Measurements from ENCODE around the gene ZNF598. TPM values are rescaled to one million over a fixed set of nuclear protein-coding genes. Genes with fewer than 3 reads are reported as not detected.

ZNF598 gene
- total RNA-seq, 1 experiment from 2014 or later, result 70.9 TPM

- H3K14ac ChIP-seq (ENCODE audit: insufficient read depth, low read length), result no peak overlapping the region
- H3K4me1 Mint-ChIP-seq, result peaks cover 14 to 16% of the 10 kb centered on the region in 2 experiments
- H4K8ac ChIP-seq (replicated peaks; ENCODE audit: insufficient read length, low read depth, low read length), result no peak overlapping the region
- no peak overlapping the region for H2BK15ac ChIP-seq (ENCODE audit: low read depth, low read length)
- peaks cover 16% of the 10 kb centered on the region for H3K23me2 ChIP-seq (ENCODE audit: insufficient read length, low read depth, low read length, poor library complexity, severe bottlenecking)
- no peak overlapping the region for H2BK20ac ChIP-seq (ENCODE audit: low read depth, low read length, poor library complexity, severe bottlenecking)
- WGBS (ENCODE audit: extremely low coverage, insufficient read length, low lambda C conversion rate), result no CpG with 5 or more reads among the region's 14 CpGs
- peak overlapping the region in 1 of 3 experiments; percentile 7; a peak in 2 of 7 replicates for H3K27ac Mint-ChIP-seq
- no peaks in the 10 kb centered on the region; the same call in 1 of the 2 replicates for H3K4me1 ChIP-seq (ENCODE audit: insufficient read depth, low read length)
- no peaks in the 10 kb centered on the region for H3K9me3 ChIP-seq (ENCODE audit: control insufficient read depth, low read depth, low read length)
- peak overlapping the region; percentile 35 for H3K4me2 ChIP-seq (ENCODE audit: insufficient read depth, insufficient read length, low read length)
- H2BK5ac ChIP-seq (ENCODE audit: insufficient read length, low read length), result no peak overlapping the region
- H2AFZ ChIP-seq (ENCODE audit: low read length), result no peak overlapping the region
- no peak overlapping the region for H4K5ac ChIP-seq (ENCODE audit: insufficient read length, low read depth, low read length)
- peaks cover 0 to 2% (median 0%) of the 10 kb centered on the region in 3 experiments; a peak in 1 of 7 replicates for H3K36me3 Mint-ChIP-seq (ENCODE audit: insufficient read depth in 1 of 3, low read depth in 3 of 3)
- peak; percentile 91 for DNase-seq
- H3T11ph ChIP-seq (ENCODE audit: low read length), result no peak overlapping the region
- no peak overlapping the region for H3K9ac ChIP-seq (ENCODE audit: extremely low read depth, insufficient read length, low read length)
- H2BK12ac ChIP-seq (ENCODE audit: insufficient read length, low read depth, low read length), result no peak overlapping the region
- no peak overlapping the region for H4K91ac ChIP-seq (ENCODE audit: insufficient read length, low read depth, low read length)
- no peaks in the 10 kb centered on the region for H3K79me2 ChIP-seq (ENCODE audit: insufficient read depth, low read length)
- no peak overlapping the region for H3K18ac ChIP-seq (ENCODE audit: insufficient read length, low read depth, low read length)
- no peak overlapping the region for H3K23ac ChIP-seq (ENCODE audit: insufficient read length, low read depth, low read length)
- H2BK120ac ChIP-seq (ENCODE audit: low read depth, low read length, poor library complexity, severe bottlenecking), result no peak overlapping the region
- H3K4ac ChIP-seq (ENCODE audit: low read depth, low read length), result no peak overlapping the region
- H3K56ac ChIP-seq (ENCODE audit: insufficient read length, low read depth, low read length), result no peak overlapping the region
- H2AK5ac ChIP-seq (ENCODE audit: insufficient read length, low read length), result no peak overlapping the region
- H3K79me1 ChIP-seq (ENCODE audit: insufficient read depth, low read depth, low read length, poor library complexity, severe bottlenecking), result no peaks in the 10 kb centered on the region
- no peak overlapping the region for H3K27ac ChIP-seq (ENCODE audit: insufficient read length, low read depth, low read length)
- H3K4me3 Mint-ChIP-seq, result peak overlapping the region; percentile 52 to 76
- peaks cover 20% of the 10 kb centered on the region; the same call in 1 of the 2 replicates for H3K27me3 ChIP-seq (ENCODE audit: insufficient read depth, low read length)
- peaks cover 0 to 6% of the 10 kb centered on the region in 2 experiments; a peak in 3 of 5 replicates for H3K9me3 Mint-ChIP-seq
- TF ChIP-seq, protein P1, sequence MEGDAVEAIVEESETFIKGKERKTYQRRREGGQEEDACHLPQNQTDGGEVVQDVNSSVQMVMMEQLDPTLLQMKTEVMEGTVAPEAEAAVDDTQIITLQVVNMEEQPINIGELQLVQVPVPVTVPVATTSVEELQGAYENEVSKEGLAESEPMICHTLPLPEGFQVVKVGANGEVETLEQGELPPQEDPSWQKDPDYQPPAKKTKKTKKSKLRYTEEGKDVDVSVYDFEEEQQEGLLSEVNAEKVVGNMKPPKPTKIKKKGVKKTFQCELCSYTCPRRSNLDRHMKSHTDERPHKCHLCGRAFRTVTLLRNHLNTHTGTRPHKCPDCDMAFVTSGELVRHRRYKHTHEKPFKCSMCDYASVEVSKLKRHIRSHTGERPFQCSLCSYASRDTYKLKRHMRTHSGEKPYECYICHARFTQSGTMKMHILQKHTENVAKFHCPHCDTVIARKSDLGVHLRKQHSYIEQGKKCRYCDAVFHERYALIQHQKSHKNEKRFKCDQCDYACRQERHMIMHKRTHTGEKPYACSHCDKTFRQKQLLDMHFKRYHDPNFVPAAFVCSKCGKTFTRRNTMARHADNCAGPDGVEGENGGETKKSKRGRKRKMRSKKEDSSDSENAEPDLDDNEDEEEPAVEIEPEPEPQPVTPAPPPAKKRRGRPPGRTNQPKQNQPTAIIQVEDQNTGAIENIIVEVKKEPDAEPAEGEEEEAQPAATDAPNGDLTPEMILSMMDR (conservative IDR thresholded peaks at IDR 0.05), result no peak
- peaks cover 76% of the 10 kb centered on the region for H3K27me3 Mint-ChIP-seq (ENCODE audit: low read depth)
- H4K20me1 ChIP-seq (ENCODE audit: control insufficient read depth, insufficient read depth, insufficient read length), result no peaks in the 10 kb centered on the region
These were observed 13.1 kb upstream of the ZNF598 start for GRCh38 chr16:2022723-2023091.
